SU-DHL-6 (cell line): ENCODE results near the gene DOCK10.

ENCODE experiments used
- H2AFZ ChIP-seq: fragments of 200-600 bp; sonication (generic); 2 replicates; pipeline ENCODE4 v1.6.1; 2014; ENCODE audit warnings: low read depth, mild to moderate bottlenecking, moderate library complexity, mixed read lengths, antibody characterized with exemption, low read length; ENCODE audit not compliant: severe bottlenecking
- H3F3A ChIP-seq: fragments of 200-600 bp; shearing (Covaris generic); 2 replicates; pipeline ENCODE4 v1.6.0; 2016; ENCODE audit warnings: antibody characterized with exemption, mild to moderate bottlenecking; ENCODE audit not compliant: insufficient read depth
- H3K27ac ChIP-seq: fragments of 200-600 bp; sonication (generic); 2 replicates; pipeline ENCODE4 v1.5.1; 2016; ENCODE audit warnings: low read depth, mild to moderate bottlenecking, low read length, moderate library complexity, mixed read lengths
- H3K27me3 ChIP-seq: fragments of 200-600 bp; sonication (generic), shearing (Covaris generic); 2 replicates; pipeline ENCODE4 v1.6.0; 2014; ENCODE audit warnings: mild to moderate bottlenecking, low read length
- H3K36me3 ChIP-seq: fragments of 200-600 bp; sonication (generic); 2 replicates; pipeline ENCODE4 v1.6.1; 2014; ENCODE audit warnings: mild to moderate bottlenecking, low read length, mixed read lengths
- H3K4me2 ChIP-seq: fragments of 300-600, 200-600 bp; shearing (Covaris generic), sonication (generic); 2 replicates; pipeline ENCODE4 v1.6.0; 2014; ENCODE audit warnings: low read length, low read depth, mild to moderate bottlenecking; ENCODE audit not compliant: poor library complexity, severe bottlenecking
- H3K4me3 ChIP-seq: fragments of 200-600 bp; sonication (generic); 2 replicates; pipeline ENCODE4 v1.5.1; 2014; ENCODE audit warnings: antibody characterized with exemption, low read length, mild to moderate bottlenecking, mixed read lengths; ENCODE audit not compliant: insufficient read depth, poor library complexity, severe bottlenecking
- H3K79me2 ChIP-seq: fragments of 200-600 bp; sonication (generic); 2 replicates; pipeline ENCODE4 v1.6.1; 2014; ENCODE audit warnings: mild to moderate bottlenecking, low read length, moderate library complexity; ENCODE audit not compliant: insufficient read depth
- H3K9ac ChIP-seq: fragments of 200-600 bp; sonication (generic); 2 replicates; pipeline ENCODE4 v1.7.0; 2014; ENCODE audit warnings: mild to moderate bottlenecking, low read length
- H3K9me2 ChIP-seq: fragments of 200-600 bp; sonication (generic); replicated peaks from 2 replicates; pipeline ENCODE4 v1.6.1; 2014; ENCODE audit warnings: low read length; ENCODE audit not compliant: insufficient read depth
- H3K9me3 ChIP-seq: fragments of 200-600 bp; sonication (generic); 2 replicates; pipeline ENCODE4 v1.6.1; 2014; ENCODE audit warnings: low read length, mixed read lengths; ENCODE audit not compliant: insufficient read depth
- H4K20me1 ChIP-seq: fragments of 200-600 bp; sonication (generic); 2 replicates; pipeline ENCODE4 v1.6.1; 2014; ENCODE audit warnings: low read depth, mild to moderate bottlenecking, antibody characterized with exemption, low read length, moderate library complexity, mixed read lengths
- EZH2phosphoT487 ChIP-seq: fragments of 200-600 bp; sonication (generic), shearing (Covaris generic); conservative IDR thresholded peaks from 2 replicates; pipeline ENCODE4 v1.6.1; 2018; ENCODE audit warnings: mild to moderate bottlenecking, antibody characterized with exemption, low read length, moderate library complexity, mixed read lengths
- TF ChIP-seq, protein P1 (sequence below): fragments of 200-600 bp; sonication (generic); IDR thresholded peaks from one replicate; pipeline ENCODE4 v1.5.1; 2017; ENCODE audit warnings: antibody characterized with exemption, mild to moderate bottlenecking, low read length, moderate library complexity; ENCODE audit not compliant: insufficient read depth, poor library complexity, severe bottlenecking

Gene DOCK10

DNA sequence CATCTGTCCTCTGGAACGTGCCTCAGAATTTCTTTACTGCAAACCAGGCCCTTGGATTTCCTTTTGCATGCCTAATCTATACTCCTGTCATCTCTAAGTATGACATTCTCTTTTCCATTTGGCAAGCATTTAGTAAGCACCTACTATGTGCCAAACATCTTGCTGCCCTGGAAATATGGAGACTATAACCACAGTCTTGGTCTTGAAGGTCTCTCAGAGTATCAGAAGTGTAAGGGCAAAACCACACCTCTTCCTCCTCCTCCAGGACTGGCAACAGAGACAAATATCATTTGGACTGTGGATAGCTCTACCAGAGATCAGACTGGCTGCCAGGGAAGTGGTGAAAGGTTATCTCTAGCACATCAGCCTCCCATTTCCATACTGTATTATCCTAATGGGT is 11.4 kb downstream of the DOCK10 start:
- Histone ChIP-seq H3K27me3 (no peaks in the 10 kb centered on the region), H3K79me2 (no peaks in the 10 kb centered on the region), H3K4me2 (no peak overlapping the region), H3K9me3 (no peaks in the 10 kb centered on the region), H3F3A (no peaks in the 10 kb centered on the region), H4K20me1 (no peaks in the 10 kb centered on the region), H3K4me3 (no peak overlapping the region), H3K9ac (no peak overlapping the region), H3K36me3 (no peaks in the 10 kb centered on the region), H2AFZ (no peak overlapping the region), H3K9me2 (no peaks in the 10 kb centered on the region), H3K27ac (no peak overlapping the region)
- TF ChIP-seq, protein P1, sequence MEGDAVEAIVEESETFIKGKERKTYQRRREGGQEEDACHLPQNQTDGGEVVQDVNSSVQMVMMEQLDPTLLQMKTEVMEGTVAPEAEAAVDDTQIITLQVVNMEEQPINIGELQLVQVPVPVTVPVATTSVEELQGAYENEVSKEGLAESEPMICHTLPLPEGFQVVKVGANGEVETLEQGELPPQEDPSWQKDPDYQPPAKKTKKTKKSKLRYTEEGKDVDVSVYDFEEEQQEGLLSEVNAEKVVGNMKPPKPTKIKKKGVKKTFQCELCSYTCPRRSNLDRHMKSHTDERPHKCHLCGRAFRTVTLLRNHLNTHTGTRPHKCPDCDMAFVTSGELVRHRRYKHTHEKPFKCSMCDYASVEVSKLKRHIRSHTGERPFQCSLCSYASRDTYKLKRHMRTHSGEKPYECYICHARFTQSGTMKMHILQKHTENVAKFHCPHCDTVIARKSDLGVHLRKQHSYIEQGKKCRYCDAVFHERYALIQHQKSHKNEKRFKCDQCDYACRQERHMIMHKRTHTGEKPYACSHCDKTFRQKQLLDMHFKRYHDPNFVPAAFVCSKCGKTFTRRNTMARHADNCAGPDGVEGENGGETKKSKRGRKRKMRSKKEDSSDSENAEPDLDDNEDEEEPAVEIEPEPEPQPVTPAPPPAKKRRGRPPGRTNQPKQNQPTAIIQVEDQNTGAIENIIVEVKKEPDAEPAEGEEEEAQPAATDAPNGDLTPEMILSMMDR = no peak

DNA sequence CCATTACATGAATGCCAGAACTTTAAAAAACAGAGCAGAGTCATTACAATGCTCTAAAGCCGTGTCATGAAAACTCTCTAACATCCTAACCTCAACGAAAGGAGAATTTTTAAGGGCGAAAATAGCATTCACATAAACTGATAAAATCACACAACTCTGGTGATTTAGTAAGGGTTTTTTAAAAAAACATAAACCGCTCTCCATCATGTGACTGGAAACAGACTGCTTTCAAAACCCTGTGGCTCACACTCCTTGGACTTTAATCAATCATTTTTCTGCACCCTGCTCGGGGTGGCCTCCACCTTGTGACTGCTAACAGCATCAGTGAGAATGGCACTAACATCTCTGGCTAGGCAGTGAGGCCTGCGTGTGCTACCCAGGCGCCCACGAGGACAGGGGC is 12.1 kb downstream of the DOCK10 start:
- H3K4me2 ChIP-seq = no peak overlapping the region
- no peaks in the 10 kb centered on the region for H3K27me3 ChIP-seq
- H3K9ac ChIP-seq = no peak overlapping the region
- no peak overlapping the region for H2AFZ ChIP-seq
- H4K20me1 ChIP-seq = no peaks in the 10 kb centered on the region
- no peaks in the 10 kb centered on the region for H3K79me2 ChIP-seq
- no peak for TF ChIP-seq EZH2phosphoT487
- TF ChIP-seq, protein P1 = no peak
- no peaks in the 10 kb centered on the region for H3F3A ChIP-seq
- H3K27ac ChIP-seq = no peak overlapping the region
- no peak overlapping the region for H3K4me3 ChIP-seq
- no peaks in the 10 kb centered on the region for H3K36me3 ChIP-seq
- no peaks in the 10 kb centered on the region for H3K9me2 ChIP-seq
- H3K9me3 ChIP-seq = no peaks in the 10 kb centered on the region

DNA sequence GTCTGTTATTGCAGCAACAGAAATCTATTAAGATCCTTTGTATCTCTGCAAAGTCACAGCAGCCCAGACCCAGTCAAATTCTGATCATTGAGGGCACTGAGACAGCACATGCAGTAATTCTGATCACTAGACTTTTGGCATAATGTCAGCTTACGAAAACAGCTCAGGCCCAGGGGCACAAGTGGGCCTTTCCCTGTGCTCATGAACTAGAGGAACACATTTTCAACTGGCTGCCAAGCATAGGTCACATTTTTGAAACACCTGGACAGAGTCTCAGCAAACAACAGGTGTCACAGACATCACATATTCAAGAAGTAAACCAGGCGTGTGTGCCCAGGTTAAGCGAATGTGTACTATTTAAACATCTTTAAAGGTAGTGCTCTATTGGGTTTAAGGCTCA is 13.7 kb downstream of the DOCK10 start:
- Histone ChIP-seq H3K79me2 (no peaks in the 10 kb centered on the region), H3K27ac (no peak overlapping the region)
- TF ChIP-seq, protein P1 = no peak
- TF ChIP-seq EZH2phosphoT487 = no peak

More for the DNA sequence above, 13.7 kb downstream of the DOCK10 start:
- no peaks in the 10 kb centered on the region for H3K9me2 ChIP-seq
- no peaks in the 10 kb centered on the region for H4K20me1 ChIP-seq
- H3K36me3 ChIP-seq = no peaks in the 10 kb centered on the region
- H3F3A ChIP-seq = no peaks in the 10 kb centered on the region
- H2AFZ ChIP-seq = no peak overlapping the region
- no peak overlapping the region for H3K4me3 ChIP-seq
- H3K4me2 ChIP-seq = no peak overlapping the region
- no peaks in the 10 kb centered on the region for H3K27me3 ChIP-seq
- no peaks in the 10 kb centered on the region for H3K9me3 ChIP-seq
- H3K9ac ChIP-seq = no peak overlapping the region
